Stimulated activated CD8-positive, alpha-beta memory T cell treated with anti-CD3 and anti-CD28 coated beads, Interleukin-15, amount 100 ng/mL, for 4 hours (primary cell): Measurements from ENCODE around the gene QRICH1.

Experiments used
- DNase-seq, 2 donors: peaks; one replicate each; pipeline ENCODE4 v3.0.0-alpha.2; 2020; ENCODE audit warnings: low read depth in 2 of 2

Gene QRICH1

GRCh38 chr3:49120096-49120437 lies 26.2 kb upstream of the QRICH1 start:
- no peak for DNase-seq

DNA sequence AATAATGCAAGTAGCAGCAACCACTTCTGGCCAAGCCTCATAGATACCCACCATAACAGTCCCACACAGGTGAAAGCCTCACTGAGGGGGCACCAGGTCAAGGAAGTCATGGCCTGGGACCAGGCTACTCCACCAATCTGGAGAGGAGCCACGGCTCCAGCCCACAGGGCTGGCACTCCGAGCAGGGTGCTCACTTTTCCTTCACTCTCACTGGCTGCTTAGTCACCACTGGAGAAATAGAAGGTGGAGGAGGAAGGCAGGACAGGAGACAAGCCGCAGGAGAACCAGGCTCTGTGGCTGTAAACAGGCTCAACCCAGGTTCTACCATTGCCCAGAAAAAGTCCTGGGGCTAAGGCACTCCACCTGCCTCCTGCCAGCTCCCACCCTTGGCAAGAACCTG lies 25.6 kb upstream of the QRICH1 start:
- no peak for DNase-seq

DNA sequence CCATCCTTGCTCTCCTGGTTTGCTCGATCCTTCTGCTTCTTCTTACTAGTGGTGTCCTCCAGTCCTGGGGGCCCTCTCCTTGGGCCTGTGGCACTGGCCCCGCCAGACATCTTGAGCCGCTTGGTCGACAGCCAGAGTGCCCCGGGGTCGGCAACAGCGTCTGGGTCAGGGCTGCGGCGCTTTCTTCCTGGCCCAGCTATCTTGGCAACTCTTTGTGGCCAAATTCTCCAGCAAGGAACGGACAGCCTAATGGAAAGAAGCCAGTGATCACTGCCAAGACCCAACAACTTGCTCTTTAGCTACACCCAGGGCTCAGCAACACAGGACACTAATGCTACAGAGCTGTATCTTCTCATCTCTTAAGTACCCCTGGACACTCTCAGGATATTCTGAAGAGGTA lies 25.2 kb upstream of the QRICH1 start:
- no peak for DNase-seq

DNA sequence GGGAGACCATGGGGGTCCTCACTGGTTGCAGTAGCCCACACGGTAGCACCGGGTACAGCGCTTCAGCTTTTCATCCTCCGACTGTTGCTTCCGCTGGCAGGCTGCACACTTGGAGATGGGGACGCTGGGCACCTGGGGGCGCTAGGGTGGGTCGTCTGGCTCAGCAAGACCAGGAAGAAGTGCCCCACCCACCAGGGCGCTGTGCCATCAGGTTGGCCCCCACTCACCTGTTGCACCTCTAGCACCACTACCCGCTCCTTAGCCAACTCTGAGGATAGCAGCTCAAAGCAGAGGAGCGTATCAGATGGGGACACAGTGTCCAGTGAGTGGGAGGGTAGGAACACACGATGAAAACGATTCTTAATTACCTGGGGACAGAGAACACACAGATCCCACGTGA lies 18.4 kb upstream of the QRICH1 start:
- DNase-seq = no peak

DNA sequence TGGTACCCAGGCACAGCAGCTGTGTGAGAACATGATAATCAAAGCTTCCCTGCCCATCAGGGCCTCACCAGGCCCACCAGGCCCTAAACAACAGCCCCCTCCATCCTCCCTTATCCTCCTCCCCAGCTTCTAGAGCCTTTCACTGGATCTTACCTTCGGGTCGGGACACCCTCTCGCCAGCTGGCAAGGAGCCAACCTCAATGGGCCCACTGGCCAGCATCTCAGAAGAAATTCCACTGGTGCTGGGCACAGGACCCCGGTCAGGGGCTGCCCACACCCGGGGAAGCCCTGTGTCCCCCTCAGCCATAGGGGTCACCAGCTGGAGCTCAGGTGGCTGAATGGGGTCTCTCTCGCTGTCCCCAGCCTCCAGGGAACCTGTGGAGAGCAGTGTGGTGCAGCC lies 17.5 kb upstream of the QRICH1 start:
- DNase-seq = no peak

- DNase-seq = no peak
Measured at GRCh38 chr3:49110780-49111179, 16.9 kb upstream of the QRICH1 start.

GRCh38 chr3:49108346-49108745 lies 14.5 kb upstream of the QRICH1 start:
- DNase-seq = no peak

DNA sequence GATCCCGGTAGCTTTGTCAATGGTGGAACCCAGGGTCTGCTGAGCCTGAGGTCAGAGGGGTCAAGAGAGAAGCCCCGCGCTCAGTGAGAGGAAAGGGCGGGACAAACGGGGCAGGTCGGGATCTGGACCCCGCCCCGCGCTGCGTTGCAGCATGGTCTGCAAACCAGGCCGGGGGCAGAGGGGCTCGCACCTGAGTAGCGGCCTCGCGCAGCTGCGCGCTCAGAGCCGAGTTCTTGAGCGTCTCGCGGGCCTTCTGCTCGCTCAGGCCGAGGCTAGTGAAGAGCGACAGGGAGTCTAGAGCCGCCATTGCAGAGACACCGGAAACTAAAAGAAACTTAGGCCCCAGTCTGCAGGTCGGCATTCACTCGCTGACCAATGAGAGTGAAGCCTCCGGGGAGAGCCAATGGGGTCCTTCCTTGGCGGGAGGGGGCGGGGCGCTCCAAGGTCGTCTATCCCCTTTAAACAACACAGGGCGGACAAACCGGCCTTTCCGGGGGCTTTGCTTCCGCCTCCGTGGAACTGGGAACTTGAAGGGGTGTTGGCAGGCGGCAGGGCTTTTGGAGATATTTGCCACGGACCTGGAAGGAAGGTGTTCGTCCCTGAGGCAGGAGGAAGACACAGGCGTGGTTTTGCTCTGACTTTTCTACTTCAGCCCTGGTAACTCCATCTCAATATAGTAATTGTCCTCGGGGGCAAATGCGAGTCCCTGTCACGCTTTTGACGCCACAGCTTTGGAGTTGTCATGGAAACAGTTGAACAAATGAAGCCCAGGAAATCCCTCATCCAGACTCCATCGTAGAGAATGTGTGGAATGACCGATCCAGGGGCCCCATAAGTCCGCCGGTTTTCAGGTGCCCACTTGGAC lies 10.8 kb upstream of the QRICH1 start, which contains the start of gene QARS1:
Gene QARS1, minus strand, starts transcription at position 331 of the 865 bp plus-strand sequence. Its CDS starts 24 bp downstream, at position 307.
- peak; percentile 72 to 76 for DNase-seq

- DNase-seq = no peak
Measured at GRCh38 chr3:49104052-49104426, 10.2 kb upstream of the QRICH1 start.

- no peak for DNase-seq
Measured at GRCh38 chr3:49100046-49100615, 6.3 kb upstream of the QRICH1 start.

DNA sequence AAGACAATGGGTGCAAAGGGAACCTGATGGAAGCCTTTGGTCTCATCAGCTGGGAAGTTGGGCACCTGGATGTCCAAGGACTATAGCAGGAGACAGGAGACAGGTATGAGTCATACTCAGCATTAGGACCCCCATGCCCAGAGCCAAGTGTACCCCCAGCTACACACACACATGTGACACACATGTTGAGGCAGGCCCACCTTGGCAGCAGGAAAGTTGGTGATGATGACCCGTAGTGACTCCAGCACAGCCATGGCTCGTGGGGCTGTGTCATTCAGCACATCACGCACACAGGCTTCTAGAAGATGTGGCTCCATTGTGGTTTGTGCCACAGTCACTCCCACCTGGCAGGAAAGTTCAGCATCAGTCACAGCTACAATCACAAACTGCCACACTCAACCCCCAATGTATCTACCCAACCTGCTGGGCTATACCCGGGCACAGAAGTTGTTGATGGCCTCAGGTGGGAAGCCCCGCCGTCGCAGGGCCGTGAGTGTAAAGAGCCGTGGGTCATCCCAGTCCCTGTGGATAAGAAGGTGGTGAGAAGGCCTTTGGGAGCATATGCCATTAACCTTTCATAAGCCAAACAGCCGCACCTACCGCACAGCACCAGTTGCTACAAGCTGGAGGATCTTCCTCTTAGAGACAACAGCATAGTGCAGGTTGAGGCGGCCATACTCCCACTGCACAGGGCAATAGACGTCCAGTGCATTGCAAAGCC lies 5.2 kb upstream of the QRICH1 start:
- no peak for DNase-seq

DNA sequence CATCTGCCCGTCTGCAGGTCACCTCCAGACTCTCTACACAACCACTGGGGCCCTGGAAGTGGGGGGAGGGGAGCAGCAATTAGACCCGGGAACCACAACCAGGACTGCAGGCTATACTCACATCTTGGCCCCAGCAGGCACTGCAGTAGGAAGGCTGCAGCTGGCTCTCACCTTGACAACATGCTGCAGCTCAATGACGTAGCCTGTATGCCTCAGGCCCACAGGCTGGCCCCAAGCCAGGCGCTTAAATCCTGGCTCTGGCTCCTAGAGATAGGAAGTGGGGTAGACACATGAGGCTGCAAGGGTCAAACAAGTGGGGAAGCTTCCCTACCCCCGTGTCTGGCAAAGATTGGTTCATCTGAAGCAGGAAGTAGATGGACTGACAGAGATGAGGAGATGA lies 4.6 kb upstream of the QRICH1 start:
- DNase-seq = no peak

GRCh38 chr3:49092938-49093852 lies 676 bp downstream of the QRICH1 start:
- DNase-seq = peak; percentile 51 to 66

DNA sequence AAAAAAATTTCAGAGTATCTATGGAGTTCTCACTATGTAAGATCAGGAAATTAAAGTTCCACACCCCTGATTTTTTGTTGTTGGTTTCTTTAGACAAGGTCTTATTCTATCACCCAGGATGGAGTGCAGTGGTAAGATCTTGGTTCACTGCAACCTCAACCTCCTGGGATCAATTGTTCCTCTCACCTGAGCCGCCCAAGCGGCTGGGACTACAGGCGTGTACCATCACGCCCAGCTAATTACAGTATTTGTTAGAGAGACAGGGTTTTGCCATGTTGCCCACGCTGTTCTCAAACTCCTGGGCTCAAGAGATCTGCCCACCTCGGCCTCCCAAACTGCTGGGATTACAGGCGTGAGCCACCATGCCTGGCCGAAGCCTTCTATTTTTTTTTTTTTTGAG lies 12.4 kb downstream of the QRICH1 start:
- no peak for DNase-seq

- DNase-seq = no peak
Measured at GRCh38 chr3:49079270-49079669, 14.6 kb downstream of the QRICH1 start.

GRCh38 chr3:49076646-49077045 lies 17.2 kb downstream of the QRICH1 start:
- DNase-seq = no peak

- no peak for DNase-seq
Measured at GRCh38 chr3:49076116-49076515, 17.8 kb downstream of the QRICH1 start.

- DNase-seq = no peak
Measured at GRCh38 chr3:49058011-49058410, 35.9 kb downstream of the QRICH1 start.

DNA sequence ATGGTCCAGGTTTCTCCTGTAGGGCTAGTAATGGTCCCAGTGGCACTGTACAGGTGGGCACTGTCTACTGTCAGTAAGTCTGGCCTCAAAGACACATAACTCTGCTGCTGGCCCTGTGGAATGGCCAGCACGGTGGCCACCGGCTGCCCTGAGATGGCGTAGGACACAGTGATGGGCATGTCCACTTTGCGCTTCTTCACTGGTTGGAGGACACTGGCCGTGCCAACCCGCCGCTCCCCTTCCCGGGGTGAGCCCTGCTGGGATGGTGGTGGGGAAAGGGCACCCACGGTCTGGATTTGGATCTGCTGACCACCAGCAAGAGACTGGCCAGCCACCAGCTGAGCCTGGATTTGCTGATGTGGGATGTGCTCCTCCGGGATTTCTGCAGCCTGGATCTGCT lies 36.6 kb downstream of the QRICH1 start:
- no peak for DNase-seq

- DNase-seq = no peak
Measured at GRCh38 chr3:49054344-49054862, 39.5 kb downstream of the QRICH1 start.

- DNase-seq = no peak
Measured at GRCh38 chr3:49053543-49053942, 40.3 kb downstream of the QRICH1 start.

DNA sequence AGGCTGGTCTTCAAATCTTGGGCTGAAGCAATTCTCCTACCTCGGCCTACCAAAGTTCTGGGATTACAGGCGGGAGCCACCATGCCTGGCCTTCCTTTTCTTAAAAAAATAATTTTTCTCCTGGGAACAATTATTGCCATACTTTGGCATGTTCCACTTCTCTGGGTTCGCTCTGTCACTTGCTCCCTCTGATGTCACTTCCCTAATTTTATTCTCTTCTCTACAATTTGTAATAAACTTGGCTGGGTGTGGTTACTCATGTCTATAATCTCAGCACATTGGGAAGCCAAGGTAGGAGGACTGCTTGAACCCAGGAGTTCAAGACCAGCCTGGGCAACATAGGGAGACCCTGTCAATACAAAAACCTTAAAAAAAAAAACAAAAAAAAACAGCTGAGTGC lies 58.6 kb downstream of the QRICH1 start:
- DNase-seq = no peak
